ENCODE data around the gene ACSL1.

DNA sequence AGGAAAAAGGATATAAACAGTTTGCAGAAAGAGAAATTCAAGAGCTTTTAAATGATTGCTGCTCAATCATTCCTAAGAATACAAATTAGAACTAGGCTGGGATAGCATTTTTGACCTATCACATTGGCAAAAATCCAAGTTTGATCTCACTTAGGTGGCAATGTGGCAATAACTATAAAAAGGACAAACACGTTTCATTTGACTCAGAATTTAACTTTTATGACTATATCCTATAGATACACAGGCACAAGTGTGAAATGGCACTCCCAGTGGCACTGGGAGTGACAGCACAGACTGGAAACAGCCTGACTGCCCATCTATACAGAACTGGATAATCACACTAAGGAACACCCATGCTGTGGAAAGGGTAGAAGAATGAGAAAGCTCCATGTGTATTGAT is 103.0 kb downstream of the ACSL1 start:
- TF ChIP-seq, protein P1, sequence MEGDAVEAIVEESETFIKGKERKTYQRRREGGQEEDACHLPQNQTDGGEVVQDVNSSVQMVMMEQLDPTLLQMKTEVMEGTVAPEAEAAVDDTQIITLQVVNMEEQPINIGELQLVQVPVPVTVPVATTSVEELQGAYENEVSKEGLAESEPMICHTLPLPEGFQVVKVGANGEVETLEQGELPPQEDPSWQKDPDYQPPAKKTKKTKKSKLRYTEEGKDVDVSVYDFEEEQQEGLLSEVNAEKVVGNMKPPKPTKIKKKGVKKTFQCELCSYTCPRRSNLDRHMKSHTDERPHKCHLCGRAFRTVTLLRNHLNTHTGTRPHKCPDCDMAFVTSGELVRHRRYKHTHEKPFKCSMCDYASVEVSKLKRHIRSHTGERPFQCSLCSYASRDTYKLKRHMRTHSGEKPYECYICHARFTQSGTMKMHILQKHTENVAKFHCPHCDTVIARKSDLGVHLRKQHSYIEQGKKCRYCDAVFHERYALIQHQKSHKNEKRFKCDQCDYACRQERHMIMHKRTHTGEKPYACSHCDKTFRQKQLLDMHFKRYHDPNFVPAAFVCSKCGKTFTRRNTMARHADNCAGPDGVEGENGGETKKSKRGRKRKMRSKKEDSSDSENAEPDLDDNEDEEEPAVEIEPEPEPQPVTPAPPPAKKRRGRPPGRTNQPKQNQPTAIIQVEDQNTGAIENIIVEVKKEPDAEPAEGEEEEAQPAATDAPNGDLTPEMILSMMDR (IDR thresholded peaks at IDR 0.05; ENCODE audit: insufficient read depth, low read length, poor library complexity, severe bottlenecking) = no peak
- no peak for TF ChIP-seq EZH2phosphoT487 (conservative IDR thresholded peaks at IDR 0.05; ENCODE audit: low read length)

All from SU-DHL-6 (cell line).